Measurements from ENCODE around the gene RAX2. TPM values are rescaled to one million over a fixed set of nuclear protein-coding genes. Genes with fewer than 3 reads are reported as not detected.
A peak's percentile ranks its signal among the peaks of the same experiment; 100 is the strongest.

Gene RAX2
- total and polyA plus RNA-seq, 2 donors (not counting 1 experiment from before 2014, with no cell fraction given) = not detected

DNA sequence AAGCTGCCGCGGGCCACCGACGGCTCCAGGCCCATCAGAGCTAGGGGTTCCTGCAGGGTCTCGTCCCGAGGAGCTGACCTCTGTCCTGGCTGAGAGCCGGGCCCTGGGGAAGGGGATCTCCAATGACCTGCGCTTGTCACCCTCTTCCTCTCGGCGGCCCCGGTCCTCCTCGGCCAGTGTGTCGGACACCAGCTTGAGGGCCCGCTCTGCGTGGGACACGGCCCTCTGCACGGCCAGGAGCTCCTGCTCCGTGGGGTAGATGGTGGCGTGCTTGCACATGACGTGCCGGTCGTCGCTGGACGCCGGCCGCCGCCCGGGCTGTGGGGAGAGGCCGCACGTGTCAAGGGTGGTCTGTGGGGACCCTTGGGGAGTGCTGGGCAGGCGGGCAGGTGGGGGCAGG, 46.9 kb upstream of the RAX2 start:
- H3K4me3 ChIP-seq (replicated peaks in 1 of 4; ENCODE audit: control extremely low read depth in 1 of 4, insufficient read depth in 1 of 4, low read depth in 3 of 4, low read length in 4 of 4) = no peak overlapping the region
- H4K20me1 ChIP-seq (ENCODE audit: control insufficient read depth, extremely low read depth, insufficient read depth, low read length) = no peaks in the 10 kb centered on the region
- H2AFZ ChIP-seq (ENCODE audit: low read length) = no peak overlapping the region
- TF ChIP-seq EZH2 (IDR thresholded peaks at IDR 0.05; ENCODE audit: low read length, missing control alignments) = no peak
- TF ChIP-seq, protein P1, sequence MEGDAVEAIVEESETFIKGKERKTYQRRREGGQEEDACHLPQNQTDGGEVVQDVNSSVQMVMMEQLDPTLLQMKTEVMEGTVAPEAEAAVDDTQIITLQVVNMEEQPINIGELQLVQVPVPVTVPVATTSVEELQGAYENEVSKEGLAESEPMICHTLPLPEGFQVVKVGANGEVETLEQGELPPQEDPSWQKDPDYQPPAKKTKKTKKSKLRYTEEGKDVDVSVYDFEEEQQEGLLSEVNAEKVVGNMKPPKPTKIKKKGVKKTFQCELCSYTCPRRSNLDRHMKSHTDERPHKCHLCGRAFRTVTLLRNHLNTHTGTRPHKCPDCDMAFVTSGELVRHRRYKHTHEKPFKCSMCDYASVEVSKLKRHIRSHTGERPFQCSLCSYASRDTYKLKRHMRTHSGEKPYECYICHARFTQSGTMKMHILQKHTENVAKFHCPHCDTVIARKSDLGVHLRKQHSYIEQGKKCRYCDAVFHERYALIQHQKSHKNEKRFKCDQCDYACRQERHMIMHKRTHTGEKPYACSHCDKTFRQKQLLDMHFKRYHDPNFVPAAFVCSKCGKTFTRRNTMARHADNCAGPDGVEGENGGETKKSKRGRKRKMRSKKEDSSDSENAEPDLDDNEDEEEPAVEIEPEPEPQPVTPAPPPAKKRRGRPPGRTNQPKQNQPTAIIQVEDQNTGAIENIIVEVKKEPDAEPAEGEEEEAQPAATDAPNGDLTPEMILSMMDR (conservative IDR thresholded peaks at IDR 0.05 in 1 of 2, IDR thresholded peaks at IDR 0.05 in 1 of 2; ENCODE audit: low read depth in 1 of 2, low read length in 2 of 2) = no peak
- H3K9me3 ChIP-seq (ENCODE audit: control insufficient read depth, insufficient read depth, low read depth, low read length) = no peaks in the 10 kb centered on the region
- H3K27ac ChIP-seq (ENCODE audit: insufficient read depth, low read length) = no peak overlapping the region
- H3K9ac ChIP-seq (ENCODE audit: insufficient read depth, low read length) = no peak overlapping the region
- no peaks in the 10 kb centered on the region for H3K79me2 ChIP-seq (ENCODE audit: control insufficient read depth, insufficient read depth, low read length)
- no peak overlapping the region for H3K4me2 ChIP-seq (ENCODE audit: extremely low read depth, insufficient read depth, low read length)
- no peaks in the 10 kb centered on the region for H3K36me3 ChIP-seq (ENCODE audit: control insufficient read depth, insufficient read depth, low read length)
- no peak for DNase-seq (ENCODE audit: low read depth in 2 of 2)
- no peaks in the 10 kb centered on the region for H3K4me1 ChIP-seq (ENCODE audit: control insufficient read depth, extremely low read depth, insufficient read depth, low read length)
- no peaks in the 10 kb centered on the region for H3K27me3 ChIP-seq (ENCODE audit: control insufficient read depth, insufficient read depth, low read length)

DNA sequence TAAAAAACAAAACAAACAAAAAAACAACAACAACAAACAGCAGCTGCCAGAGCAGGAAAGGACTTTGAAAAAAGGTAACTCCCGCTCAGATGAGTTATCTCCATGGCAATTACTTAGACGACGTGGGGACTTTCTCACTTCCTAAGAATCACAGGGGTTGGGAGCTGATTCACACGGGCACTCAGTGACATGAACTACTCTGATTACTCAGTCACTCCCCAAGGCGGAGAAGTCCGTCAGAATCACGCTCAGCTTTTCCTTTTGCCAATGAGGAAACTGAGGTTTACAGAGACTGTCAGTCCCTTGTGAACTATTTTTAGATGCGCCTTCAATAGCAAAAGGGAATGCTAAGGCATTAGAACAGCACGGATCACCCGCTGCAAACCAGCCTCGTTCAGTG, 46.4 kb upstream of the RAX2 start:
- no peaks in the 10 kb centered on the region for H4K20me1 ChIP-seq (ENCODE audit: control insufficient read depth, extremely low read depth, insufficient read depth, low read length)
- no peaks in the 10 kb centered on the region for H3K4me1 ChIP-seq (ENCODE audit: control insufficient read depth, extremely low read depth, insufficient read depth, low read length)
- H2AFZ ChIP-seq (ENCODE audit: low read length) = no peak overlapping the region
- H3K79me2 ChIP-seq (ENCODE audit: control insufficient read depth, insufficient read depth, low read length) = no peaks in the 10 kb centered on the region
- H3K27me3 ChIP-seq (ENCODE audit: control insufficient read depth, insufficient read depth, low read length) = no peaks in the 10 kb centered on the region
- H3K4me2 ChIP-seq (ENCODE audit: extremely low read depth, insufficient read depth, low read length) = no peak overlapping the region
- peak in 1 of 2 donors; percentile 47 for DNase-seq (ENCODE audit: low read depth in 2 of 2)
- no peak overlapping the region for H3K9ac ChIP-seq (ENCODE audit: insufficient read depth, low read length)
- H3K4me3 ChIP-seq (replicated peaks in 1 of 4; ENCODE audit: control extremely low read depth in 1 of 4, insufficient read depth in 1 of 4, low read depth in 3 of 4, low read length in 4 of 4) = no peak overlapping the region
- TF ChIP-seq, protein P1 (conservative IDR thresholded peaks at IDR 0.05 in 1 of 2, IDR thresholded peaks at IDR 0.05 in 1 of 2; ENCODE audit: low read depth in 1 of 2, low read length in 2 of 2) = no peak
- no peak for TF ChIP-seq EZH2 (IDR thresholded peaks at IDR 0.05; ENCODE audit: low read length, missing control alignments)
- no peaks in the 10 kb centered on the region for H3K36me3 ChIP-seq (ENCODE audit: control insufficient read depth, insufficient read depth, low read length)
- H3K9me3 ChIP-seq (ENCODE audit: control insufficient read depth, insufficient read depth, low read depth, low read length) = no peaks in the 10 kb centered on the region
- no peak overlapping the region for H3K27ac ChIP-seq (ENCODE audit: insufficient read depth, low read length)

DNA sequence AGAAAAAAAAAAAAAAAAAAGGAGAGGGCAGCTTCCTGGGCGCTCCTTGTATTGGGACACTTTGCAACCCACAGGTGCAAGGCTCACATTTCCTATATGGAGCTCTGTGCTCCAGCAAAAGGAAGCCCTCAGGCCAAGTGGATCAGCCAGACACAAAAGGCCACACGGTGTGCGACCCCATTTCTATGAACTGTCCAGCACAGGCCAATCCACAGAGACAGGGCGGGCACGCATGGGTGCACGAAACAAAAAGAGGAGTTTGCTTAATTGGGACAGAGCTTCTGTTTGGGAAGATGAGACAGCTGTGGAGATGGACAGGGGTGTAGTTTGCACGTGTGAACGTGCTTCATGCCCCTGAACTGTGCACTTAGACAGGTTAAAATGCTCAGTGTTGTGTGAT, 45.7 kb upstream of the RAX2 start:
- no peaks in the 10 kb centered on the region for H4K20me1 ChIP-seq (ENCODE audit: control insufficient read depth, extremely low read depth, insufficient read depth, low read length)
- TF ChIP-seq EZH2 (IDR thresholded peaks at IDR 0.05; ENCODE audit: low read length, missing control alignments) = no peak
- TF ChIP-seq, protein P1 (conservative IDR thresholded peaks at IDR 0.05 in 1 of 2, IDR thresholded peaks at IDR 0.05 in 1 of 2; ENCODE audit: low read depth in 1 of 2, low read length in 2 of 2) = no peak

More for the DNA sequence above, 45.7 kb upstream of the RAX2 start:
- Histone ChIP-seq H3K4me1 (ENCODE audit: control insufficient read depth, extremely low read depth, insufficient read depth, low read length) (no peaks in the 10 kb centered on the region), H3K4me3 (replicated peaks in 1 of 4; ENCODE audit: control extremely low read depth in 1 of 4, insufficient read depth in 1 of 4, low read depth in 3 of 4, low read length in 4 of 4) (no peak overlapping the region), H3K27ac (ENCODE audit: insufficient read depth, low read length) (no peak overlapping the region), H3K4me2 (ENCODE audit: extremely low read depth, insufficient read depth, low read length) (no peak overlapping the region), H3K9ac (ENCODE audit: insufficient read depth, low read length) (no peak overlapping the region), H3K27me3 (ENCODE audit: control insufficient read depth, insufficient read depth, low read length) (no peaks in the 10 kb centered on the region), H3K79me2 (ENCODE audit: control insufficient read depth, insufficient read depth, low read length) (no peaks in the 10 kb centered on the region), H3K9me3 (ENCODE audit: control insufficient read depth, insufficient read depth, low read depth, low read length) (no peaks in the 10 kb centered on the region), H2AFZ (ENCODE audit: low read length) (no peak overlapping the region), H3K36me3 (ENCODE audit: control insufficient read depth, insufficient read depth, low read length) (no peaks in the 10 kb centered on the region)
- no peak for DNase-seq (ENCODE audit: low read depth in 2 of 2)

All from fibroblast of lung (primary cell).